KMS-11 (cell line): ENCODE results near the gene STX8.

ENCODE experiments used
- H2AFZ ChIP-seq: fragments of 200-600 bp; sonication (generic); 2 replicates; pipeline ENCODE4 v1.6.1; 2016; ENCODE audit warnings: antibody characterized with exemption, mixed run types, low read depth
- H3K27ac ChIP-seq: fragments of 200-600 bp; sonication (generic); 2 replicates; pipeline ENCODE4 v1.6.1; 2016; ENCODE audit warnings: mild to moderate bottlenecking, mixed run types
- H3K27me3 ChIP-seq: fragments of 200-600 bp; sonication (generic); 2 replicates; pipeline ENCODE4 v1.6.1; 2017; ENCODE audit warnings: mild to moderate bottlenecking, low read depth, mixed run types, moderate library complexity; ENCODE audit not compliant: insufficient read depth
- H3K36me3 ChIP-seq: fragments of 200-600 bp; sonication (generic); 2 replicates; pipeline ENCODE4 v1.6.1; 2017; ENCODE audit warnings: mild to moderate bottlenecking, mixed run types; ENCODE audit not compliant: insufficient read depth
- H3K4me1 ChIP-seq: fragments of 200-600 bp; sonication (generic); 2 replicates; pipeline ENCODE4 v1.6.1; 2016; ENCODE audit warnings: mild to moderate bottlenecking, low read depth, mixed run types; ENCODE audit not compliant: poor library complexity, severe bottlenecking
- H3K4me2 ChIP-seq: fragments of 200-600 bp; sonication (generic); 2 replicates; pipeline ENCODE4 v1.7.0; 2016; ENCODE audit warnings: mild to moderate bottlenecking, mixed run types
- H3K4me3 ChIP-seq: fragments of 200-600 bp; sonication (generic); IDR thresholded peaks from 2 replicates; pipeline ENCODE4 v1.6.1; 2017; ENCODE audit warnings: low read depth, low read length, mixed read lengths; ENCODE audit not compliant: insufficient read depth
- H3K79me2 ChIP-seq: fragments of 200-600 bp; sonication (generic); 2 replicates; pipeline ENCODE4 v1.6.1; 2016; ENCODE audit warnings: low read depth, mixed run types; ENCODE audit not compliant: insufficient read depth
- H3K9ac ChIP-seq: fragments of 200-600 bp; sonication (generic); 2 replicates; pipeline ENCODE4 v1.6.1; 2016; ENCODE audit warnings: mild to moderate bottlenecking, mixed run types
- H4K20me1 ChIP-seq: fragments of 200-600 bp; sonication (generic); 2 replicates; pipeline ENCODE4 v1.6.1; 2016; ENCODE audit warnings: mild to moderate bottlenecking, mixed run types; ENCODE audit not compliant: insufficient read depth
- TF ChIP-seq, protein P1 (sequence below): fragments of 200-600 bp; sonication (generic); conservative IDR thresholded peaks from 2 replicates; pipeline ENCODE4 v1.6.1; 2017; ENCODE audit warnings: low read depth, mild to moderate bottlenecking, antibody characterized with exemption, low read length, moderate library complexity, mixed read lengths

Gene STX8

DNA sequence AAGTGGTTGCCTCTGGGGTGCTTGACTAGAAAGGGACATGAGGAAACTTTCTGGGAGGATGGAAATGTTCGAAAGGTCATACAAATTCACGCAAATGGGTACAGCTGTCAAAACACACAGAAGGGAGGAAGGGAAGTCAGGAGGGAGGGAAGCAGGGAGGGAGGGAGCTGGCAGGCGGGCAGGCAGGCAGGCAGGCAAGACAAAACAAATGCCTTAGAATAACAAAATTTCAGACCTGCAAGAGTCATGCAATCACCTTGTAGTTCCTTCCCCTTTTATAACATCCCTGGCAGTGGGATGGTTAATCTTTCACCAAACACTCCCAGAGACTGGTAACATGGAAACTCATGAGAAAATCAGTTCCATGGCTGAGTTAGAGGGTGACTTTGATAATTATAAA lies 189.2 kb downstream of the STX8 start:
- Histone ChIP-seq H3K4me3 (no peak overlapping the region), H3K9ac (no peak overlapping the region), H3K36me3 (no peaks in the 10 kb centered on the region), H3K79me2 (no peaks in the 10 kb centered on the region), H3K27me3 (no peaks in the 10 kb centered on the region), H3K4me1 (peaks cover 12% of the 10 kb centered on the region), H4K20me1 (no peaks in the 10 kb centered on the region), H3K27ac (no peak overlapping the region), H3K4me2 (no peak overlapping the region), H2AFZ (no peak overlapping the region)
- TF ChIP-seq, protein P1, sequence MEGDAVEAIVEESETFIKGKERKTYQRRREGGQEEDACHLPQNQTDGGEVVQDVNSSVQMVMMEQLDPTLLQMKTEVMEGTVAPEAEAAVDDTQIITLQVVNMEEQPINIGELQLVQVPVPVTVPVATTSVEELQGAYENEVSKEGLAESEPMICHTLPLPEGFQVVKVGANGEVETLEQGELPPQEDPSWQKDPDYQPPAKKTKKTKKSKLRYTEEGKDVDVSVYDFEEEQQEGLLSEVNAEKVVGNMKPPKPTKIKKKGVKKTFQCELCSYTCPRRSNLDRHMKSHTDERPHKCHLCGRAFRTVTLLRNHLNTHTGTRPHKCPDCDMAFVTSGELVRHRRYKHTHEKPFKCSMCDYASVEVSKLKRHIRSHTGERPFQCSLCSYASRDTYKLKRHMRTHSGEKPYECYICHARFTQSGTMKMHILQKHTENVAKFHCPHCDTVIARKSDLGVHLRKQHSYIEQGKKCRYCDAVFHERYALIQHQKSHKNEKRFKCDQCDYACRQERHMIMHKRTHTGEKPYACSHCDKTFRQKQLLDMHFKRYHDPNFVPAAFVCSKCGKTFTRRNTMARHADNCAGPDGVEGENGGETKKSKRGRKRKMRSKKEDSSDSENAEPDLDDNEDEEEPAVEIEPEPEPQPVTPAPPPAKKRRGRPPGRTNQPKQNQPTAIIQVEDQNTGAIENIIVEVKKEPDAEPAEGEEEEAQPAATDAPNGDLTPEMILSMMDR: no peak

DNA sequence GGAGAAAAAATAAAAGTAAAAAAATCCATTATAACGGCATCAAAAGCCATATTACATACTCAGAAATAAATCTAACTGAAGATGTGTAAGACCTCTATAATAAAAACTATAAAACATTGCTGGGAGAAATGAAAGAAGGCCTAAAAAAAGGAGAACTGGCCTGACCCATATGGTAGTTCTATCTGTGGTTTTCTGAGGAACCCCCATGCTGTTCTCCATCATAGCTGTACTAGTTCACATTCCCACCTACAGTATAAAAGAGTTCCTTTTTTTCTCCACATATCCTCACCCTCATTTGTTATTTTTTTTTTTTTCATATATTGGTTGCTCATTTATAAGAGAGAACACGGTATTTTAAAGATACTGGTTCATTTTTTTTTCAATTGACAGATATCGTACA lies 191.8 kb downstream of the STX8 start:
- Histone ChIP-seq H3K4me1 (peaks cover 5% of the 10 kb centered on the region), H3K27me3 (no peaks in the 10 kb centered on the region), H3K79me2 (no peaks in the 10 kb centered on the region), H4K20me1 (no peaks in the 10 kb centered on the region), H3K4me2 (no peak overlapping the region), H3K36me3 (no peaks in the 10 kb centered on the region), H3K4me3 (no peak overlapping the region), H2AFZ (no peak overlapping the region), H3K27ac (no peak overlapping the region), H3K9ac (no peak overlapping the region)
- TF ChIP-seq, protein P1: no peak

DNA sequence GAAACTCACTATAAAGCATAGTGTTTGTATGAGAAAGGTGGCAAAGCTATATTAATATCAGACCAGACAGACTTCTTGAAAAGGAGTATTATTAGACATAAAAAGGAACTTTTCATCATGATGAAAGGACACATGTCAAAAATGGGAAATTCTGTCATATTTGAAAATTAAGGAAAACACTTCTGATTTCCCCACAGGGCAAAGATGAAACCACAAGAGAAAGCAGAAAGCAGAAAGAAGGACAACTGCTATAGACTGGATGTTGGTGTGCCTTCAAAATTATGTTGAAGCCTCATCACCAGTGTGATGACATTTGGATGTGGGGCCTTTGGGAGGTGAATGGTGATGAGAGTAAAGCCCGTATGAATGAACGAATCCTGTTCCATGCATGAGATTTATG lies 193.0 kb downstream of the STX8 start:
- Histone ChIP-seq H3K4me1 (no peaks in the 10 kb centered on the region), H3K36me3 (no peaks in the 10 kb centered on the region), H3K9ac (no peak overlapping the region), H3K27ac (no peak overlapping the region), H3K27me3 (no peaks in the 10 kb centered on the region), H4K20me1 (no peaks in the 10 kb centered on the region), H3K79me2 (no peaks in the 10 kb centered on the region), H2AFZ (no peak overlapping the region), H3K4me3 (no peak overlapping the region), H3K4me2 (no peak overlapping the region)
- TF ChIP-seq, protein P1: no peak

DNA sequence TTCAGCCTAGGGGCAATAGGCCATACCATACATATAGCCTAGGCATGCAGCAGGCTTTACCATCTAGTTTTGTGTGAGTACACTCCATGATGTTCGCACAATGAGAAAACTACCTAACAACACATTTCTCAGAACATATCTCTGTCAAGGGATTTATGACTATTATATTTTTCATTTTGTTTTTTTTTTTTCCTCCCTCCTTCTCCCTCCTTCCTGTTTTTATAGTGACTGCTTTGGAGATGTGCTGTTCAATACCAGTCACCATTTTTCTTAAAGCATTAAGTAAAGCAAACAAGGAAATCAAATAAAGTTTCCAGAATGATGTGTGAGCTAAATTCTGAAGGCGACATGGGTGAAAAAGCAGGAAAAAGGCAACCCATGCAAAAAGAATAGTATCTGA lies 194.6 kb downstream of the STX8 start:
- H3K9ac ChIP-seq: no peak overlapping the region
- H3K27ac ChIP-seq: no peak overlapping the region
- H4K20me1 ChIP-seq: no peaks in the 10 kb centered on the region
- no peaks in the 10 kb centered on the region for H3K4me1 ChIP-seq
- no peak overlapping the region for H3K4me3 ChIP-seq
- TF ChIP-seq, protein P1: no peak
- no peaks in the 10 kb centered on the region for H3K27me3 ChIP-seq
- no peak overlapping the region for H2AFZ ChIP-seq
- no peak overlapping the region for H3K4me2 ChIP-seq
- H3K79me2 ChIP-seq: no peaks in the 10 kb centered on the region
- no peaks in the 10 kb centered on the region for H3K36me3 ChIP-seq
